Epithelial cell of proximal tubule (primary cell): ENCODE measurements around the gene TACC2. TPM values are rescaled to one million over a fixed set of nuclear protein-coding genes. Genes with fewer than 3 reads are reported as not detected.

Experiments
- DNase-seq: peaks from one replicate; pipeline ENCODE4 v3.0.0-alpha.2; 2011; ENCODE audit warnings: low read depth
- H3K4me3 ChIP-seq: 2 replicates; pipeline ENCODE4 v1.5.1; 2011; ENCODE audit warnings: low read depth, mild to moderate bottlenecking, low read length
- CTCF ChIP-seq: conservative IDR thresholded peaks from 2 replicates; pipeline ENCODE4 v1.5.1; 2012; ENCODE audit warnings: low read depth, mild to moderate bottlenecking, low read length
- total RNA-seq: library from RNA; depleted of rRNA; stranded (reverse); fragments of >200 nt; gene quantifications from 2 replicates; pipeline ENCODE4 v1.2.3, GENCODE V29; 2015

Gene TACC2
- total RNA-seq, 1 donor from 2014 or later, result 23.9 TPM

GRCh38 chr10:122186816-122187810 is 198.2 kb downstream of the TACC2 start:
- no peak overlapping the region for H3K4me3 ChIP-seq
- TF ChIP-seq CTCF, result no peak
- no peak for DNase-seq

DNA sequence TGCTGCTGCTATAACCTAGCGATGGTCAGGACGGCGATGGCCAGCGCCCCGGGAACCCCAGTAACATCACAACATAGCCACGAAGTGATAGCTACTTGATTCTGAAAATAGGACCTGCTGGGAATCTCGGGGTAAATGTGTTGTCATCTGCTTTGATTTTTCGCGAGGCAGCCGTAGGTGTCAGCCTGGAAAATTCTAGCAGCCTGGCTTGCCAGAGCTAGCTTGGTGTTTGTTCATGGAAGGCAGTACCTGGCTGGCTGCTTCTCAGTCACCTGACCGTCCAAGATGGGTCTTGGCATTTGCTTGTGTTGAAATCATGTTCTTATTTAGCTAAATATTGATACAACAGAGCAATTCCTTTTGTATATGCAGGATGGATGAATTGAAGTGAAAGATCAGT is 199.7 kb downstream of the TACC2 start:
- no peak for TF ChIP-seq CTCF
- DNase-seq, result no peak
- H3K4me3 ChIP-seq, result no peak overlapping the region

- no peak overlapping the region for H3K4me3 ChIP-seq
- no peak for DNase-seq
- TF ChIP-seq CTCF, result no peak
These were observed 200.2 kb downstream of the TACC2 start for GRCh38 chr10:122189185-122189584.

GRCh38 chr10:122190176-122190943 is 201.4 kb downstream of the TACC2 start:
- DNase-seq, result no peak
- no peak for TF ChIP-seq CTCF
- no peak overlapping the region for H3K4me3 ChIP-seq

- no peak for TF ChIP-seq CTCF
- no peak overlapping the region for H3K4me3 ChIP-seq
- DNase-seq, result no peak
These were observed 203.1 kb downstream of the TACC2 start for GRCh38 chr10:122191936-122192541.

- H3K4me3 ChIP-seq, result no peak overlapping the region
- no peak for DNase-seq
- no peak for TF ChIP-seq CTCF
These were observed 205.3 kb downstream of the TACC2 start for GRCh38 chr10:122194251-122194650.
